CD4-positive, alpha-beta T cell treated with Interleukin-15 for 4 hours (primary cell): ENCODE data around the gene IL1R2.

Experiments
- DNase-seq: peaks from one replicate; pipeline ENCODE4 v3.0.0-alpha.2; 2020; ENCODE audit warnings: low spot score

IL1R2 gene

DNA sequence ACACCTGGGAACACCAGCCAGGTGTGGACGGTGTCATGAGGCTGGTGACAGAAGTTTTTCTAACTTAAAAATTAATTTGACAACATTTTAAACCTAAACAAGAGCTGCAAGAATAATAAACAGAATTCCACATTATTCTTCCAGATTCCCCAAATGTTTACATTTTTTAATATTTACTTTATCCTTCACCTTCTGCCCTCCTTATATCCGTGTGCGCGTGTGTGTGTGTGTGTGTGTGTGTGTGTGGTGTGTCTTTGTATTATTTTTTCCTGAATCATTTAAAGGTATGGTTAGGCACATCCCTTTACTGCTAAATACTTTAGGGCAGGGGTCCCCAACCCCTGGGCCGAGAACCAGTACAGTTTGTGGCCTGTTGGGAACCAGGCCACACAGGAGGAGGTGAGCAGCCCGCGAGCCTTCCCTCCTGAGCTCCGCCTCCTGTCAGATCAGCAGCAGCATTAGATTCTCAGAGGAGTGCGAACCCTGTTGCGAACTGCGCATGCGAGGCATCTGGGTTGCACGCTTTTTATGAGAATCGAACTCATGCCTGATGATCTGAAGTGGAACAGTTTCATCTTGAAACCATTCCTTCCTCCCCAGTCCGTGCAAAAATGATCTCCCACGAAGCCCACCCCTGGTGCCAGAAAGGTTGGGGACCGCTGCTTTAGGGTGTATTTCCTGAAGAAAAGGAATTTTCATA is 16.4 kb upstream of the IL1R2 start:
- no peak for DNase-seq

DNA sequence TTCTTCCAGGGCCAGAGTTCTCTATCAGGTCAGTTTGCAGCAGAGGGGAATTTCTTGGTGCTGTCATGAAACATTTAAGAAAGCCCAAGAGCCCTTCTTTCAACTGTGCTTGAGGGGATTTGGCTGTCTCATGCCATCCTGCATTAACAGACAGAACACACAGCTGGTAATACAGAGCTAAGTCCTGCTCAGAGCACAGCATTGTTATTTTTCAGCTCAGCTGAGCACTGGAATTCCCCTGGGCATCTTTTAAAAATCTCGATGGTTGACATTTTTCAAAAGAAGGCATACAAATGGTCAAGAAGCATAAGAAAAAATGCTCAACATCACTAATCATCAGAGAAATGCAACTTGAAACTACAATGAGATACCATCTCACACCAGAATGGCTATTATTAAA is 14.9 kb upstream of the IL1R2 start:
- DNase-seq: no peak

DNA sequence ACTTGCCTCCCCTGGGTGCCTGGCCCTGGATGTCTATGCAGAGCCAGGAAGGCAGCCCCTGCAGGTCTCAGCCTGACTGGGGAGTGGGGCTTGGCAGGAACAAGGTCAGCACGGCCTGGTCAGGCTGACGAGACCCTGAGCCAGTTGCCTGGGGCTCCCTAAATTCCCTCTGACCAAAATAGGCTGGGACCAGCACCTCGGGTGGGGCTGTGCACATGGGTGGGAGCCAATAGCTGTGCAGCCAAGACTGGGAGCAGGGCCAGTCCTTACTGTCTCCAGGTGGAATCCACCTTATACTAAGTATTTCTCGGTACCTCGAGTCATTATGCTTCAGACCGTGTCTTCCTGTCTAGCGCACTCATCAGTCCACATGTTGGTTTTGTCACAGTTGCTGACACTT is 11.4 kb upstream of the IL1R2 start:
- no peak for DNase-seq

GRCh38 chr2:101981066-101981465 is 10.7 kb upstream of the IL1R2 start:
- no peak for DNase-seq

DNA sequence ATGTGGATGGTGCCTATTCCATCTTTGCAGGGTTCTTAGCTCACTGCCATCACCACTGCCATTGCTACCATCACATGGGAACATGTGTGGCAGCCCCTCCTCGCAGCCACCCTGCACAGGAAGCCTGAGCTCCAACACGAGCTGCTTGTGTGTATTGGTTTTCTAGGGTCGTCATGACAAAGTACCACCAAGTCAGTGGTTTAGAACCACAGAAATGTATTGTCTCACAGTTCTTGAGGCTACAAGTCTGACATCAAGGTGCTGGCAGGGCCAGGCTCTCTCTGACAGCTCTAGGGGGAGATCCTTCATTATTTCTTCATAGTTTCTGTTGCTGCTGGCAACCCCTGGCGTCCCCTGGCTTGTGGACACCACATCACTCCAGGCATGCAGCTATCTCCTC is 10.3 kb upstream of the IL1R2 start:
- no peak for DNase-seq

GRCh38 chr2:101982495-101983029 is 9.2 kb upstream of the IL1R2 start:
- DNase-seq: no peak

GRCh38 chr2:101983486-101983885 is 8.3 kb upstream of the IL1R2 start:
- DNase-seq: no peak

DNA sequence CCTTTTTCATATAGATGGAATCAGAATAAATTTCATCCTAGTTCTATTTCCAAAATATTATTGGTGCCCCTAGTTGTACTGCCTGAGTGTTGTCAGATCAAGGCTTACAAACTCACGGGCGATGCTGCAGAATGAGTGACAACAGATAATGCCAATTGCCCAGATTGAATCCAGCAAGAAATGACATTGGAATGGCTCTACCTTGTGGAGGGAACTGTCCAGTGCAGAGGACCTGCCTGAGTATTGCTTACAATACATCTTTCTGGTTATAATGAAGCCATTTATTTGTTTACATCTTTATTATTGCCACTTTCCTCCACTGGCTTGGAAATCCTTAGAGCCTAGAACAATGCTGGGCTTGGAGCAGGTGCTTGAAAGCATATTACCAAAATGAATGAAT is 7.8 kb upstream of the IL1R2 start:
- DNase-seq: no peak

- no peak for DNase-seq
These were observed 7.1 kb upstream of the IL1R2 start for GRCh38 chr2:101984656-101985055.

DNA sequence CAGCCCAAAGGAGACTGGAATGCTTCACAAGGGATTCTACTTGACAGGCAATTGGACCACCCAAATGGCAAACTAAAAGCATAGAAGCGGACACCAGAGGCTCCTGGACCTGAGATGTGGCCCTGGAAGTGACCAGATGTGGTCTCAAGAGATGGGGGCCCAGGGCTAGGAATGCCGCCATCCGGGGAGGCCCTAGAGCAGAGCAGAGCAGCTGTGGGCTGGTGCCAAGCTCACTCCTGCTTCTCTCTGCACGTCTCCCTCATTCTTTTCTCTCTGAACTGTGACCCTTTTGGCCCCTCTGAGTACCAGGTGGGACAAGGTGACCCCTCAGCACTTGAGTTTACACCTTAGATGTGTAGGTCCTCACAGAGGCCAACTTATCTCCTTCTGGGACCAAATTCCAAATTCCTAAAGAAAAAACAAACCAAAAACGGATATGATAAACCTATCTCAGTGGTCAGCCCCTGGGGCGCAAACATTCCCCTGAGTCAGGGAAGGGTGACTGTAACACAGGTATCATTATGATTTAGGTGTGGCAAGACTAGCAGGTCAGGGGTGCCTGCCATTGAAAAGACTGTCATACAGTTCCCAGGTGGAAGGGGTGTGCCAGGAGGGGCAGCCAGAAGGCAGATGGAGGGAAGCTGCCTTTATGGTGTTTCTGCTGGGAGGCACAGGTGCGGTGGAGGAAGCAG is 6.5 kb upstream of the IL1R2 start:
- no peak for DNase-seq

DNA sequence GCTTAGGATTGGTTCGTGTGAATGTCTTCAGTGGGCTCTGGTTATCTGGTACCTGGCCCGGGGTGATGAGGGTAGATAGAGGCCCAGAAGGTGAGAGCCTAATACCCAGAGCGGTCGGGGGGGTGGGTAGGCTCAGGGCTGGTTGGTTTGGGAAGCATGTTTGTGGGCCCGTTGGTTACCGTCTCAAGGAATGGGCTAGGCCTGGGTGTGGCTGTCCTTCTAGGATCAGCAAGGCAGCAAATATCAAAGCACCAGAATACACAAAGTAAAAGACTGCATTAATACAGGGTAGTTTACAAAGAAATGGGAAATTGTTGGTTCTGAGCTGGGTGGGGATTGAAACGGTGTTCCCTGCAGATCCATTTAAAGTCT is 6.0 kb upstream of the IL1R2 start:
- no peak for DNase-seq

- DNase-seq: no peak
These were observed 5.4 kb upstream of the IL1R2 start for GRCh38 chr2:101986376-101986775.

- DNase-seq: no peak
These were observed 4.7 kb upstream of the IL1R2 start for GRCh38 chr2:101986804-101987740.

DNA sequence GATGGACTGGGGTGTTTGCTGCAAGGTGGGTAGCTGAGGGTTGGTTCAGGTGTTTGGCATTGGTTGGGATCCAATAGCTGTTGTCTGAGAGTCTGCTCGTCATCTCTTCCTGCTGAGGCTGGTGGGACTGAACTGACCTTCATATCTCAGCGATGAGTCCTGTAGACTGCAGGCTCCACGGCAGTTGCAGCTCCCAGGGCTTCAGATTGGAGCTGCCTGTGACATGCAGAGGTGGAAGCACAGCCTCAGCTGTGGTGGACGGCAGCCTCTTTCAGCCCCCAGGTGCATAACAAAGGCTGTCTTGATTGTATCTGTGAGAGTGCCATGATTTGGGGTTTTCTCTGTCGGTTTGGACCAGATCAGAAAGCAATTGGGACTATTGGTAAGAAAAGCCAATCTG is 3.9 kb upstream of the IL1R2 start:
- DNase-seq: no peak

- DNase-seq: no peak
These were observed 3.2 kb upstream of the IL1R2 start for GRCh38 chr2:101988541-101988940.

- no peak for DNase-seq
These were observed 1.9 kb upstream of the IL1R2 start for GRCh38 chr2:101989740-101990460.

DNA sequence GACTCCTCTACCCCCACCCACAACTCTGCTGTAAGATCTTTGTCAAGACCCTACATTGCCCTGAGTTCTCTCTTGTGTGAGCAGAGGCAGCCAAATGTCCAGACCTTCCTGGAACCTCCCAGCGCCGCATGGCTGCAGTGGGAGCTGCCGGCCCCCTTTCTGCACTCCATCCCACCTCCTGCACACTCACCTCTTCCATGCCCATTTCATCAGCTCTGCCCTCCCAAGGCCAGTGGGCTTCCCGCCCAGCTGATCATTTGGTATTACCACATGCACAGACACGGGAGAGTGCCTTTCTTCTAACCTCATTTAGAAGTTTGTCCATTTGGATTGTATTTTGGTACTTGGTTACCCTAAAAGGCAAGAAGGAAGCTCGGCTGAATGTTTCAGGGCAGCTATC is 2.0 kb downstream of the IL1R2 start:
- no peak for DNase-seq

GRCh38 chr2:101995019-101995418 is 3.3 kb downstream of the IL1R2 start:
- DNase-seq: no peak

GRCh38 chr2:101995804-101996203 is 4.0 kb downstream of the IL1R2 start:
- no peak for DNase-seq

DNA sequence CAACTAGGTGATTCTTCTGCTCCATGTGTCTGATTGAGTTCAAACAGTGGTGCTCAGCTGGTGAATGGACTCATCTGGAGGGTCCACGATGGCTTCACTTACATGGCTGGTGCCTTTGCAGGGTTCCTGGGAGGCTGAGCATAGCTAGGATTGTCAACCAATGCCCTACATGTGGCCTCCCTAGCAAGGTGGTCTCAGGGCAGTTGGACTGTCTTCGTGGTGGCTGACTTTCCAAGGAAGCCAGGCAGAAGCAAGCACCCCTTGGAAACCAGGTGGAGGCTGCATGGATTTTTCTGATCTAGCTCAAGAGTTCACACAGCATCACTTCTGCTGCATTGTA is 6.8 kb downstream of the IL1R2 start:
- DNase-seq: no peak

GRCh38 chr2:101998896-101999789 is 7.4 kb downstream of the IL1R2 start:
- DNase-seq: no peak
